HG03378 (cell line): Measurements from ENCODE around the gene TIGD4.

Source experiments
- ATAC-seq: cut with Tn5 transposase; IDR thresholded peaks from one replicate; pipeline ENCODE4 v1.9.1; 2021; ENCODE audit warnings: mild to moderate bottlenecking, moderate library complexity; ENCODE audit not compliant: unreplicated experiment

Gene TIGD4

GRCh38 chr4:152779513-152780266 lies at the start of gene TIGD4, which contains the start of gene ARFIP1:
TSS of gene TIGD4 (minus strand) at chr4:152779730. CDS start at chr4:152771004, 8,726 bp downstream.
TSS of gene ARFIP1 (plus strand) at chr4:152779954. CDS start at chr4:152829634, 49,680 bp downstream.
- peak; percentile 94 for ATAC-seq

GRCh38 chr4:152828122-152828521 lies 48.6 kb upstream of the TIGD4 start:
- no peak for ATAC-seq

GRCh38 chr4:152825336-152825735 lies 45.8 kb upstream of the TIGD4 start:
- ATAC-seq = no peak

- no peak for ATAC-seq
Observed at GRCh38 chr4:152824561-152824960, 45.0 kb upstream of the TIGD4 start.

- ATAC-seq = no peak
Observed at GRCh38 chr4:152822323-152822722, 42.8 kb upstream of the TIGD4 start.

- ATAC-seq = no peak
Observed at GRCh38 chr4:152820073-152820472, 40.5 kb upstream of the TIGD4 start.

GRCh38 chr4:152819026-152819645 lies 39.6 kb upstream of the TIGD4 start:
- ATAC-seq = no peak

GRCh38 chr4:152817331-152817730 lies 37.8 kb upstream of the TIGD4 start:
- no peak for ATAC-seq

- ATAC-seq = no peak
Observed at GRCh38 chr4:152815078-152815477, 35.5 kb upstream of the TIGD4 start.

GRCh38 chr4:152810715-152811287 lies 31.3 kb upstream of the TIGD4 start:
- no peak for ATAC-seq

GRCh38 chr4:152808670-152809069 lies 29.1 kb upstream of the TIGD4 start:
- no peak for ATAC-seq

GRCh38 chr4:152807294-152807829 lies 27.8 kb upstream of the TIGD4 start:
- peak; percentile 54 for ATAC-seq

- ATAC-seq = no peak
Observed at GRCh38 chr4:152806501-152807125, 27.1 kb upstream of the TIGD4 start.

- ATAC-seq = no peak
Observed at GRCh38 chr4:152805818-152806217, 26.3 kb upstream of the TIGD4 start.

GRCh38 chr4:152805071-152805650 lies 25.6 kb upstream of the TIGD4 start:
- no peak for ATAC-seq

GRCh38 chr4:152803541-152803940 lies 24.0 kb upstream of the TIGD4 start:
- ATAC-seq = no peak

GRCh38 chr4:152795891-152796290 lies 16.4 kb upstream of the TIGD4 start:
- ATAC-seq = no peak

- no peak for ATAC-seq
Observed at GRCh38 chr4:152786627-152787026, 7.1 kb upstream of the TIGD4 start.

- no peak for ATAC-seq
Observed at GRCh38 chr4:152785639-152786615, 6.4 kb upstream of the TIGD4 start.
